ENCODE data around the gene E2F1.
"Not testable (repeated sequence)": the region's sequence is repeated elsewhere in the genome, so short reads cannot be mapped to it uniquely, and the experiment has no call there.

The E2F1 gene

GRCh38 chr20:33635341-33635740 is 50.8 kb downstream of the E2F1 start:
- no peak for DNase-seq

- DNase-seq: not testable (repeated sequence)
These were observed 54.3 kb downstream of the E2F1 start for GRCh38 chr20:33631910-33632309.

- no peak for DNase-seq
These were observed 55.7 kb downstream of the E2F1 start for GRCh38 chr20:33630507-33630906.

- no peak for DNase-seq
These were observed 56.2 kb downstream of the E2F1 start for GRCh38 chr20:33629979-33630378.

- DNase-seq: no peak
These were observed 56.7 kb downstream of the E2F1 start for GRCh38 chr20:33629533-33629932.

GRCh38 chr20:33627577-33628216 is 58.5 kb downstream of the E2F1 start:
- no peak for DNase-seq

- DNase-seq: no peak
These were observed 60.0 kb downstream of the E2F1 start for GRCh38 chr20:33626190-33626589.

Data from activated effector memory CD4-positive, alpha-beta T cell treated with Interleukin-2 at 50 U/mL for 16 hours (primary cell).